HEK293 (cell line): ENCODE data around the gene TECPR2.

Source experiments
- BCL11A ChIP-seq: fragments of 450-650 bp; formaldehyde crosslinking; IDR thresholded peaks from 2 replicates; pipeline ENCODE4 v1.5.1; 2016; ENCODE audit warnings: low read depth, missing biosample characterization, missing genetic modification characterization
- GLIS1 ChIP-seq: fragments of 450-650 bp; formaldehyde crosslinking; IDR thresholded peaks from 2 replicates; pipeline ENCODE4 v1.5.1; 2016; ENCODE audit warnings: missing biosample characterization, missing genetic modification characterization
- GLIS2 ChIP-seq: fragments of 450-650 bp; formaldehyde crosslinking; IDR thresholded peaks from 2 replicates; pipeline ENCODE4 v1.5.1; 2016; ENCODE audit warnings: missing biosample characterization, missing genetic modification characterization
- KLF16 ChIP-seq: fragments of 450-650 bp; formaldehyde crosslinking; IDR thresholded peaks from 2 replicates; pipeline ENCODE4 v1.5.1; 2017; ENCODE audit warnings: missing biosample characterization, missing genetic modification characterization
- MZF1 ChIP-seq: fragments of 450-650 bp; formaldehyde crosslinking; IDR thresholded peaks from 2 replicates; pipeline ENCODE4 v1.5.1; 2017; ENCODE audit warnings: missing biosample characterization, missing genetic modification characterization, borderline replicate concordance
- OSR2 ChIP-seq: fragments of 450-650 bp; formaldehyde crosslinking; IDR thresholded peaks from 2 replicates; pipeline ENCODE4 v1.5.1; 2016; ENCODE audit warnings: missing biosample characterization, missing genetic modification characterization
- RBAK ChIP-seq: fragments of 450-650 bp; formaldehyde crosslinking; IDR thresholded peaks from 2 replicates; pipeline ENCODE4 v1.5.1; 2016; ENCODE audit warnings: missing biosample characterization, missing genetic modification characterization
- SP2 ChIP-seq: fragments of 450-650 bp; formaldehyde crosslinking; IDR thresholded peaks from 2 replicates; pipeline ENCODE4 v1.5.1; 2016; ENCODE audit warnings: missing biosample characterization, missing genetic modification characterization
- TRIM28 ChIP-seq: IDR thresholded peaks from 2 replicates; pipeline ENCODE4 v1.6.1; 2011; ENCODE audit warnings: low read length, control low read depth, borderline replicate concordance
- ZBTB1 ChIP-seq: fragments of 450-650 bp; formaldehyde crosslinking; IDR thresholded peaks from 2 replicates; pipeline ENCODE4 v1.5.1; 2016; ENCODE audit warnings: missing biosample characterization, missing genetic modification characterization
- ZBTB8A ChIP-seq: fragments of 450-650 bp; formaldehyde crosslinking; IDR thresholded peaks from 2 replicates; pipeline ENCODE4 v1.5.1; 2016; ENCODE audit warnings: missing biosample characterization, missing genetic modification characterization
- ZNF138 ChIP-seq: fragments of 450-650 bp; formaldehyde crosslinking; IDR thresholded peaks from 2 replicates; pipeline ENCODE4 v1.5.1; 2016; ENCODE audit warnings: missing biosample characterization, missing genetic modification characterization, borderline replicate concordance
- ZNF140 ChIP-seq: fragments of 450-650 bp; formaldehyde crosslinking; IDR thresholded peaks from 2 replicates; pipeline ENCODE4 v1.5.1; 2016; ENCODE audit warnings: missing biosample characterization, missing genetic modification characterization
- ZNF146 ChIP-seq: fragments of 450-650 bp; formaldehyde crosslinking; IDR thresholded peaks from 2 replicates; pipeline ENCODE4 v1.5.1; 2016; ENCODE audit warnings: missing biosample characterization, missing genetic modification characterization
- ZNF2 ChIP-seq: fragments of 450-650 bp; formaldehyde crosslinking; IDR thresholded peaks from 2 replicates; pipeline ENCODE4 v1.5.1; 2016; ENCODE audit warnings: missing biosample characterization, missing genetic modification characterization
- ZNF211 ChIP-seq: fragments of 450-650 bp; formaldehyde crosslinking; IDR thresholded peaks from 2 replicates; pipeline ENCODE4 v1.5.1; 2016; ENCODE audit warnings: low read depth, missing biosample characterization, missing genetic modification characterization
- ZNF23 ChIP-seq: fragments of 450-650 bp; formaldehyde crosslinking; IDR thresholded peaks from 2 replicates; pipeline ENCODE4 v1.5.1; 2016; ENCODE audit warnings: missing biosample characterization, missing genetic modification characterization, borderline replicate concordance
- ZNF544 ChIP-seq: fragments of 450-650 bp; formaldehyde crosslinking; IDR thresholded peaks from 2 replicates; pipeline ENCODE4 v1.5.0; 2017; ENCODE audit warnings: missing biosample characterization, missing genetic modification characterization
- ZNF561 ChIP-seq: fragments of 450-650 bp; IDR thresholded peaks from 2 replicates; pipeline ENCODE4 v1.5.1; 2018; ENCODE audit warnings: missing biosample characterization, missing genetic modification characterization, borderline replicate concordance
- ZNF621 ChIP-seq: fragments of 450-650 bp; formaldehyde crosslinking; IDR thresholded peaks from 2 replicates; pipeline ENCODE4 v1.5.1; 2017; ENCODE audit warnings: missing biosample characterization, missing genetic modification characterization
- ZNF670 ChIP-seq: fragments of 450-650 bp; formaldehyde crosslinking; IDR thresholded peaks from 2 replicates; pipeline ENCODE4 v1.5.1; 2016; ENCODE audit warnings: missing biosample characterization, missing genetic modification characterization, low read depth
- ZNF76 ChIP-seq: fragments of 450-650 bp; formaldehyde crosslinking; IDR thresholded peaks from 2 replicates; pipeline ENCODE4; 2016; ENCODE audit warnings: low read depth, missing biosample characterization, missing genetic modification characterization, borderline replicate concordance
- ZNF776 ChIP-seq: fragments of 450-650 bp; formaldehyde crosslinking; IDR thresholded peaks from 2 replicates; pipeline ENCODE4 v1.5.0; 2017; ENCODE audit warnings: missing biosample characterization, missing genetic modification characterization, borderline replicate concordance
- TF ChIP-seq, protein P1 (sequence below): fragments of 450-650 bp; formaldehyde crosslinking; IDR thresholded peaks from 2 replicates; pipeline ENCODE4 v1.5.1; 2016; ENCODE audit warnings: missing biosample characterization, missing genetic modification characterization, borderline replicate concordance
- TF ChIP-seq, protein P2 (sequence below): fragments of 450-650 bp; formaldehyde crosslinking; IDR thresholded peaks from 2 replicates; pipeline ENCODE4 v1.5.1; 2016; ENCODE audit warnings: missing biosample characterization, missing genetic modification characterization
- TF ChIP-seq, protein P3 (sequence below): fragments of 450-650 bp; formaldehyde crosslinking; IDR thresholded peaks from 2 replicates; pipeline ENCODE4 v1.5.1; 2016; ENCODE audit warnings: missing biosample characterization, missing genetic modification characterization
- TF ChIP-seq, protein P4 (sequence below): fragments of 450-650 bp; formaldehyde crosslinking; IDR thresholded peaks from 2 replicates; pipeline ENCODE4 v1.5.1; 2016; ENCODE audit warnings: missing biosample characterization, missing genetic modification characterization
- TF ChIP-seq, protein P5 (sequence below): fragments of 450-650 bp; formaldehyde crosslinking; IDR thresholded peaks from 2 replicates; pipeline ENCODE4 v1.5.1; 2017; ENCODE audit warnings: missing biosample characterization, mild to moderate bottlenecking, missing genetic modification characterization, moderate library complexity

Gene TECPR2

DNA sequence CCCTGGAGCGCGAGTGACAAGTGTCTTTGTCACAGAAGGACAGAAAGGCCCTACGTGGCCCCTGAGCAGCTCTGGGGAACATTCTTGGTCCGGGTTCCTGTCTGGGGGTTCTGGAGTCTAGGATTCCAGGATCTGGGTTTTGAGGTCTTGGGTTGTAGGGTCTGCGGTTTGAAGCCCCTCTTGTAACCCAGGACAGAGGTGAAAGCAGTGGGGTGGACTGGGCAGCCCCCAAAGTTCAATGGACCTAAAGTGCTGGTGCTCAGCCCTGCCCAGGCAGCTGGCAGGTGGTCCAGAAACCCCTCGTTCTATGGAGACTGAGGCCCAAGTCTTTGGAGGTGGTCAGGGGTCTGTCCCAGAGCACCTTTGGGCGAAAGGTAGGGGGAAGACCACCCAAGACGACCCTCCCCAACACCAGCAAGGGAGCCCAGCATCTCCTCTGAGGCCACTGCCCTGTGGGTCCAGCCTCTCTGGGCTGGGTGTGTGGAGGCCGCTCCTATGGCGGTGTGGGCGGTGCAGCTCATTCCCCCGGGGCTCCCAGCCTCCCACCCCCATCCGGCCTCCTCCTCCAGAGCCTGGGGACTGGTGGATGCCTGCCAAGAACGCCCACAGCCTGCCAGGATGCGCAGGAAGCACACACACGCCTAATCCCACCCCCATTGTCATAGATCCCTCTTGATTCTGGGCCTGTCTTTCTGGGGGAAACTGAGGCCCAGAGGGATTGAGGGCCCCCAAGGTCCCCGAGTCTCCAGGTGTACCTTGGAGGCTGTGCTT is 177.0 kb downstream of the TECPR2 start (continued):
- TF ChIP-seq, protein P1, sequence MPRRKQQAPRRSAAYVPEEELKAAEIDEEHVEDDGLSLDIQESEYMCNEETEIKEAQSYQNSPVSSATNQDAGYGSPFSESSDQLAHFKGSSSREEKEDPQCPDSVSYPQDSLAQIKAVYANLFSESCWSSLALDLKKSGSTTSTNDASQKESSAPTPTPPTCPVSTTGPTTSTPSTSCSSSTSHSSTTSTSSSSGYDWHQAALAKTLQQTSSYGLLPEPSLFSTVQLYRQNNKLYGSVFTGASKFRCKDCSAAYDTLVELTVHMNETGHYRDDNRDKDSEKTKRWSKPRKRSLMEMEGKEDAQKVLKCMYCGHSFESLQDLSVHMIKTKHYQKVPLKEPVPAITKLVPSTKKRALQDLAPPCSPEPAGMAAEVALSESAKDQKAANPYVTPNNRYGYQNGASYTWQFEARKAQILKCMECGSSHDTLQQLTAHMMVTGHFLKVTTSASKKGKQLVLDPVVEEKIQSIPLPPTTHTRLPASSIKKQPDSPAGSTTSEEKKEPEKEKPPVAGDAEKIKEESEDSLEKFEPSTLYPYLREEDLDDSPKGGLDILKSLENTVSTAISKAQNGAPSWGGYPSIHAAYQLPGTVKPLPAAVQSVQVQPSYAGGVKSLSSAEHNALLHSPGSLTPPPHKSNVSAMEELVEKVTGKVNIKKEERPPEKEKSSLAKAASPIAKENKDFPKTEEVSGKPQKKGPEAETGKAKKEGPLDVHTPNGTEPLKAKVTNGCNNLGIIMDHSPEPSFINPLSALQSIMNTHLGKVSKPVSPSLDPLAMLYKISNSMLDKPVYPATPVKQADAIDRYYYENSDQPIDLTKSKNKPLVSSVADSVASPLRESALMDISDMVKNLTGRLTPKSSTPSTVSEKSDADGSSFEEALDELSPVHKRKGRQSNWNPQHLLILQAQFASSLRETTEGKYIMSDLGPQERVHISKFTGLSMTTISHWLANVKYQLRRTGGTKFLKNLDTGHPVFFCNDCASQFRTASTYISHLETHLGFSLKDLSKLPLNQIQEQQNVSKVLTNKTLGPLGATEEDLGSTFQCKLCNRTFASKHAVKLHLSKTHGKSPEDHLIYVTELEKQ (tag by site-specific recombination), result no peak
- TF ChIP-seq MZF1 (tag by site-specific recombination), result 0 out of 2 replicates have a peak, but pooled peaks have one; percentile 46
- no peak for TF ChIP-seq ZNF561
- peak; percentile 77 for TF ChIP-seq GLIS1 (tag by site-specific recombination)
- no peak for TF ChIP-seq ZNF140 (tag by site-specific recombination)
- no peak for TF ChIP-seq ZNF146
- no peak for TF ChIP-seq RBAK (tag by site-specific recombination)
- TF ChIP-seq ZNF211 (tag by site-specific recombination), result no peak
- no peak for TF ChIP-seq ZNF544 (tag by site-specific recombination)
- TF ChIP-seq, protein P2, sequence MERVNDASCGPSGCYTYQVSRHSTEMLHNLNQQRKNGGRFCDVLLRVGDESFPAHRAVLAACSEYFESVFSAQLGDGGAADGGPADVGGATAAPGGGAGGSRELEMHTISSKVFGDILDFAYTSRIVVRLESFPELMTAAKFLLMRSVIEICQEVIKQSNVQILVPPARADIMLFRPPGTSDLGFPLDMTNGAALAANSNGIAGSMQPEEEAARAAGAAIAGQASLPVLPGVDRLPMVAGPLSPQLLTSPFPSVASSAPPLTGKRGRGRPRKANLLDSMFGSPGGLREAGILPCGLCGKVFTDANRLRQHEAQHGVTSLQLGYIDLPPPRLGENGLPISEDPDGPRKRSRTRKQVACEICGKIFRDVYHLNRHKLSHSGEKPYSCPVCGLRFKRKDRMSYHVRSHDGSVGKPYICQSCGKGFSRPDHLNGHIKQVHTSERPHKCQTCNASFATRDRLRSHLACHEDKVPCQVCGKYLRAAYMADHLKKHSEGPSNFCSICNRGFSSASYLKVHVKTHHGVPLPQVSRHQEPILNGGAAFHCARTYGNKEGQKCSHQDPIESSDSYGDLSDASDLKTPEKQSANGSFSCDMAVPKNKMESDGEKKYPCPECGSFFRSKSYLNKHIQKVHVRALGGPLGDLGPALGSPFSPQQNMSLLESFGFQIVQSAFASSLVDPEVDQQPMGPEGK (tag by site-specific recombination), result peak; percentile 53
- peak; percentile 68 for TF ChIP-seq ZBTB8A (tag by site-specific recombination)
- TF ChIP-seq BCL11A, result no peak
- no peak for TF ChIP-seq ZNF776 (tag by site-specific recombination)
- no peak for TF ChIP-seq ZNF621 (tag by site-specific recombination)
- peak; percentile 61 for TF ChIP-seq GLIS2 (tag by site-specific recombination)
- no peak for TF ChIP-seq ZNF670 (tag by site-specific recombination)
- TF ChIP-seq TRIM28, result no peak
- TF ChIP-seq, protein P3, sequence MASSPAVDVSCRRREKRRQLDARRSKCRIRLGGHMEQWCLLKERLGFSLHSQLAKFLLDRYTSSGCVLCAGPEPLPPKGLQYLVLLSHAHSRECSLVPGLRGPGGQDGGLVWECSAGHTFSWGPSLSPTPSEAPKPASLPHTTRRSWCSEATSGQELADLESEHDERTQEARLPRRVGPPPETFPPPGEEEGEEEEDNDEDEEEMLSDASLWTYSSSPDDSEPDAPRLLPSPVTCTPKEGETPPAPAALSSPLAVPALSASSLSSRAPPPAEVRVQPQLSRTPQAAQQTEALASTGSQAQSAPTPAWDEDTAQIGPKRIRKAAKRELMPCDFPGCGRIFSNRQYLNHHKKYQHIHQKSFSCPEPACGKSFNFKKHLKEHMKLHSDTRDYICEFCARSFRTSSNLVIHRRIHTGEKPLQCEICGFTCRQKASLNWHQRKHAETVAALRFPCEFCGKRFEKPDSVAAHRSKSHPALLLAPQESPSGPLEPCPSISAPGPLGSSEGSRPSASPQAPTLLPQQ (tag by site-specific recombination), result peak; percentile 45; the same call in 1 of the 2 replicates
- peak; percentile 82; the same call in 1 of the 2 replicates for TF ChIP-seq KLF16 (tag by site-specific recombination)
- peak; percentile 45; the same call in 1 of the 2 replicates for TF ChIP-seq OSR2 (tag by site-specific recombination)
- TF ChIP-seq SP2 (tag by site-specific recombination), result peak; percentile 50
- TF ChIP-seq ZNF23 (tag by site-specific recombination), result no peak
- TF ChIP-seq, protein P4, sequence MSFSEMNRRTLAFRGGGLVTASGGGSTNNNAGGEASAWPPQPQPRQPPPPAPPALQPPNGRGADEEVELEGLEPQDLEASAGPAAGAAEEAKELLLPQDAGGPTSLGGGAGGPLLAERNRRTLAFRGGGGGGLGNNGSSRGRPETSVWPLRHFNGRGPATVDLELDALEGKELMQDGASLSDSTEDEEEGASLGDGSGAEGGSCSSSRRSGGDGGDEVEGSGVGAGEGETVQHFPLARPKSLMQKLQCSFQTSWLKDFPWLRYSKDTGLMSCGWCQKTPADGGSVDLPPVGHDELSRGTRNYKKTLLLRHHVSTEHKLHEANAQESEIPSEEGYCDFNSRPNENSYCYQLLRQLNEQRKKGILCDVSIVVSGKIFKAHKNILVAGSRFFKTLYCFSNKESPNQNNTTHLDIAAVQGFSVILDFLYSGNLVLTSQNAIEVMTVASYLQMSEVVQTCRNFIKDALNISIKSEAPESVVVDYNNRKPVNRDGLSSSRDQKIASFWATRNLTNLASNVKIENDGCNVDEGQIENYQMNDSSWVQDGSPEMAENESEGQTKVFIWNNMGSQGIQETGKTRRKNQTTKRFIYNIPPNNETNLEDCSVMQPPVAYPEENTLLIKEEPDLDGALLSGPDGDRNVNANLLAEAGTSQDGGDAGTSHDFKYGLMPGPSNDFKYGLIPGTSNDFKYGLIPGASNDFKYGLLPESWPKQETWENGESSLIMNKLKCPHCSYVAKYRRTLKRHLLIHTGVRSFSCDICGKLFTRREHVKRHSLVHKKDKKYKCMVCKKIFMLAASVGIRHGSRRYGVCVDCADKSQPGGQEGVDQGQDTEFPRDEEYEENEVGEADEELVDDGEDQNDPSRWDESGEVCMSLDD (tag by site-specific recombination), result no peak
- no peak for TF ChIP-seq ZNF2 (tag by site-specific recombination)
- no peak for TF ChIP-seq ZNF138 (tag by site-specific recombination)
- no peak for TF ChIP-seq ZNF76
- TF ChIP-seq, protein P5, sequence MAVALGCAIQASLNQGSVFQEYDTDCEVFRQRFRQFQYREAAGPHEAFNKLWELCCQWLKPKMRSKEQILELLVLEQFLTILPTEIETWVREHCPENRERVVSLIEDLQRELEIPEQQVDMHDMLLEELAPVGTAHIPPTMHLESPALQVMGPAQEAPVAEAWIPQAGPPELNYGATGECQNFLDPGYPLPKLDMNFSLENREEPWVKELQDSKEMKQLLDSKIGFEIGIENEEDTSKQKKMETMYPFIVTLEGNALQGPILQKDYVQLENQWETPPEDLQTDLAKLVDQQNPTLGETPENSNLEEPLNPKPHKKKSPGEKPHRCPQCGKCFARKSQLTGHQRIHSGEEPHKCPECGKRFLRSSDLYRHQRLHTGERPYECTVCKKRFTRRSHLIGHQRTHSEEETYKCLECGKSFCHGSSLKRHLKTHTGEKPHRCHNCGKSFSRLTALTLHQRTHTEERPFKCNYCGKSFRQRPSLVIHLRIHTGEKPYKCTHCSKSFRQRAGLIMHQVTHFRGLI (tag by site-specific recombination), result no peak
- TF ChIP-seq ZBTB1 (tag by site-specific recombination), result no peak
